CD4-positive, alpha-beta T cell treated with Interleukin-15 for 4 hours (primary cell): ENCODE measurements around the gene FOXO3B.
"Not testable (repeated sequence)": the region's sequence is repeated elsewhere in the genome, so short reads cannot be mapped to it uniquely, and the experiment has no call there.

ENCODE experiments used
- DNase-seq: peaks from one replicate; pipeline ENCODE4 v3.0.0-alpha.2; 2020; ENCODE audit warnings: low spot score

The FOXO3B gene

DNA sequence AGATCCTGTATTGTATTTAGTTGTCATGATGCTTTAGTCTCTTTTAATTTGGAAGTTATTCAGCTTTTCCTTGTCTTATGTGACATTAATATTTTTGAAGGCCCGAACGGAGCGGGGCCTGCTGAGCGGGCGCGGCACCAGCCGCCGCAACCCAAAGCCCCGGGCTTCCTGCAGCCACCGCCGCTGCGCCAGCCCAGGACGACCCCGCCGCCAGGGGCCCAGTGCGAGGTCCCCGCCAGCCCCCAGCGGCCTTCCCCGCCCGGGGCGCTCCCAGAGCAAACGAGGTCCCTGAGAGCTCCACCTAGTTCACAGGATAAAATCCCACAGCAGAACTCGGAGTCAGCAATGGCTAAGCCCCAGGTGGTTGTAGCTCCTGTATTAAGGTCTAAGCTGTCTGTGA, 32.0 kb downstream of the FOXO3B start:
- DNase-seq, result not testable (repeated sequence)

DNA sequence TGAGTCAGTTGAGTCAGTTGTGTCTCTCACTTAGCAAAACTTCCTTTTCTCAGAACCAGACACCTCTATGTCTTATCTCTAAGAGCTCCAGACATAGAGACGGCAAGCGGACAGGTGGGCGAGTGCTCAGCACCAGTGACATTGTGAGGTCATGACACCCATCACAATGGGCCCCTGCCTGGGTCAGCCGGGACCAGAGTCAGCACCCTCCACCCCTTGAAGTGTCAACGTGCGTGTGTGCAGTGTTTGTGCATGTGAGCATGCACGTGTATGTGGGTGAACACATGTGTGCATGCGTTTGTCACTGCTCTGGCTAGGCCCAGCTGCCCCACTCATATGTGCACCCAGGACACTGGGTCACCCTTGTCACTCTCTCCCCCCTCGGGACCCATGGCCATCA, 37.8 kb downstream of the FOXO3B start, which contains the start of gene TBC1D28:
Gene TBC1D28, minus strand, starts transcription at position 101 of the 400 bp plus-strand sequence. CDS start 3,039 bp downstream, outside the sequence.
- not testable (repeated sequence) for DNase-seq

DNA sequence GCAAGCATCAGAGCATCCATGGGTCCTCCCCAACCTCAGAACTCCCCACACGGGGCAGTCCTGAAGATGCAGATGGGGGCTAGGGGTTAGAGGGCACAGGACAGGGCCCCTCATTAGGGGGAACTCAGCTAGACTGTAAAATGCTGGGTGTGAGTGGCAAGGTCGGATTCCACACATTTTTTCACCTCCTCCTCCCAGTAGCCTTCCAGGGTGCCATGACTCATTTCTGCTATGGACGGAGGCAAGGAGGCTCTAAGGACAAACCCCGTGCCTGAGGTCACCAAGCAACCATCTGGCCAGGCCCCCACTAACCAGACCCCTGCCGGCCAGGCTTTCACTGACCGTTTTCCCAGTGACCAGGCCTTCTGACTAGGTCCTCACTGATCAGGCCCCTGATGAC, 39.0 kb downstream of the FOXO3B start:
- DNase-seq, result not testable (repeated sequence)

DNA sequence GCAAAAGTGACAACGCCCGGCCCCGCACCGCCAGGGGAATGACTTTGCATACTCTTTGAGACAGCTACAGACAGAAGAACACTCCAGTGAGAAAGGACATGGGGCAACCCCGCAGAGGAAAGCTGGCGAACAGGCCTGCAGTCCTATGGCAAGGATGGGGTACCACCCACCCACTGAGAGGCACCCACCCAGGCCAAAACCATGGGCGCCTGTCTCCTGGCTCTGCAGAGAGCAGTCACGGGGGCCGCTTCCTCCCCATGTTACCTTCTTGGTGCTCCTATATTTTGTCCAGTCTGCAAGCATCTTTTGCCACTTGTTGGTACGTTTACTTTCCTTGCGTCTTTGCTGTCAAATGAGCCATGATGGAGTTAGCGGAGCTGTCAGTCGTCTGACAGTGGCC, 43.8 kb downstream of the FOXO3B start:
- not testable (repeated sequence) for DNase-seq

DNA sequence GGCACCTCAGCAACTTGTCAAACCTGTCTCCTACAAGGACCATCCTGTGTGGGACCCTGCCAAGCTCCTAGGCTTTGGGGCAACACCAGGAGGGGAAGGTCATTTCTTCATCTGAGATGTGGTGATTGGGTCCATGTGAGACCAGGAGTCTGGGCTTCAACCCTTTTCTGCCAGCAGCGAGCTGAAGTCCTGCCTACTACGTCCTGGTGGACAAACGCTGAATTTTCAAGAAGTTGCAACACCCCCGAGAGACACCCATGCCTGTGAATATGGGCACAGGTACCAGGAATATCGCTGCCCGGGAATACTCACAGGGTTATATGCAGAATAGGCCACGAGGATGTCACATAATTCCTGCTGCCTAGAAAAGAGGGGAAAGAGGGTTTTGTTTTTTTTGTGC, 45.9 kb downstream of the FOXO3B start:
- DNase-seq, result not testable (repeated sequence)

DNA sequence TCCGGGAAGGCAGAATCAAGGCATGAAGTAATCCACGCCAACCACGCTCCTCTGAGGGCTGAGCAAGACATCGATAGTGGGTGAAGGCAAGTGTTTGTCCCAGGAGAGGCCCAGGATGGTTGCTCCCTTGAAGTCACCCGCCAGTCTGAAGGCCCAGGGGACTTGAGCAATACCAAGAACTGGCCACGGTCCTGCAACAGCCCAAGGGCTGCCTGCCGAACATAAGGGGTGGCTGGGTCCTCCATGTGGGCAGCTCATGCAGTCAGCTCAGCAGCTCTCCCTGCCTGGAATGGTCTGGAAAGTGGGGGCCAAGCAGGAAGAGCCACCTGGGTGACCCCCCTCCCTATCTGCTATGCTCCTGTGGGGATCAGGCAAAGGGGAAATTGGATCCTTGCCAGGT, 46.3 kb downstream of the FOXO3B start:
- DNase-seq, result not testable (repeated sequence)

DNA sequence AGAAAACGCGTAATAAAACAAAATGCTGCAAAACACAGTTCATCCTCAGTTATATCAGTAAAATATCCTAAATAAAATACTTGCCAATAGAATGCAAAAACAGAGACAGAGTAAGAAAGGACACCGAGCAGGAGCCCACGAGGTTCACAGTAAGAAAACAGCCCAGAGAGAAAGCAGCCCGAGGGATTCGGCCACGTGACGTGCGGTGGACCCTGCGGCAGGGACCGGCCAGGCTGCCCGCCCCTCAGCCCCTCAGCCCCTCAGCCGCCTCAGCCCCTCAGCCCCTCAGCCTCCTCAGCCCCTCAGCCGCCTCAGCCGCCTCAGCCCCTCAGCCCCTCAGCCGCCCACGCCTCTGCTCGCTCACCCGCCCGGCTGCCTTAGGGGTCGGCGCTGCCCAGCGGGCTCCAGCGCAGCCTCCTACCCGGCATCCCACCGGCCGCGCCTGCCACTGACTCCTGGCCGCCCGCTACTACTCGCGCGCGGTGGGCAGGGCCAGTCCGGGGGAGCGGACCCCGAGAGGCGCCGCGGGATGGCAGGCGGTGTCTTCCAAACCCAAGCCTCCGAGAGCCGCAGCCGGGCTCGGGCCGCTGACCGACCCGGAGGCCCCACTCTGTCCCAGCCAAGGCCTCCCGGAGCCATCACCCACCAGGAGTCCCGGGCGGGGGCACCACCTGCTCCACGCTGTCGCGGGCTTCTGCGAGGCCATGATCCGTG, 47.4 kb downstream of the FOXO3B start:
- DNase-seq, result not testable (repeated sequence)
